Inflammatory macrophage (primary cell): Measurements from ENCODE around the gene SLC29A2.
"Not testable (repeated sequence)": the region's sequence is repeated elsewhere in the genome, so short reads cannot be mapped to it uniquely, and the experiment has no call there.

ENCODE experiments used
- DNase-seq, 2 donors: peaks; one replicate each; pipeline ENCODE4 v3.0.0-alpha.2; 2020 to 2022
- total RNA-seq, 18 experiments: gene quantifications; one replicate each; lab custom pipeline; 2026; ENCODE audit warnings: mixed read lengths in 6 of 18, inconsistent platforms in 2 of 18; lab: John Stamatoyannopoulos, UW

SLC29A2 gene
- 0.12 to 4.9 (median 1.1) reads per million in 18 experiments for total RNA-seq

- DNase-seq: no peak
Observed at GRCh38 chr11:66371627-66372415, at the start of gene SLC29A2. TSS of gene SLC29A2 (minus strand) at chr11:66371760. CDS start at chr11:66371591, 169 bp downstream.

GRCh38 chr11:66420671-66421476, 49.3 kb upstream of the SLC29A2 start, which contains the start of gene NPAS4:
TSS of gene NPAS4 (plus strand) at chr11:66421035. CDS start at chr11:66421180, 145 bp downstream.
- no peak for DNase-seq

- no peak for DNase-seq
Observed at GRCh38 chr11:66419825-66420224, 48.3 kb upstream of the SLC29A2 start.

- no peak for DNase-seq
Observed at GRCh38 chr11:66418986-66419308, 47.4 kb upstream of the SLC29A2 start.

- DNase-seq: peak; percentile 80 to 94
Observed at GRCh38 chr11:66418168-66418985, 46.8 kb upstream of the SLC29A2 start.

GRCh38 chr11:66417000-66417399, 45.4 kb upstream of the SLC29A2 start:
- DNase-seq: no peak

GRCh38 chr11:66415423-66415822, 43.9 kb upstream of the SLC29A2 start:
- DNase-seq: peak; percentile 9 to 26

- DNase-seq: no peak
Observed at GRCh38 chr11:66414120-66414934, 42.8 kb upstream of the SLC29A2 start.

- no peak for DNase-seq
Observed at GRCh38 chr11:66413167-66413566, 41.6 kb upstream of the SLC29A2 start.

- no peak for DNase-seq
Observed at GRCh38 chr11:66412110-66412509, 40.5 kb upstream of the SLC29A2 start.

- no peak for DNase-seq
Observed at GRCh38 chr11:66411323-66411722, 39.8 kb upstream of the SLC29A2 start.

- DNase-seq: no peak
Observed at GRCh38 chr11:66410191-66410590, 38.6 kb upstream of the SLC29A2 start.

GRCh38 chr11:66409226-66409625, 37.7 kb upstream of the SLC29A2 start:
- no peak for DNase-seq

- peak; percentile 86 to 87 for DNase-seq
Observed at GRCh38 chr11:66408488-66409214, 37.1 kb upstream of the SLC29A2 start.

GRCh38 chr11:66407651-66408050, 36.1 kb upstream of the SLC29A2 start:
- DNase-seq: no peak

GRCh38 chr11:66393954-66394353, 22.4 kb upstream of the SLC29A2 start:
- no peak for DNase-seq

GRCh38 chr11:66391322-66391721, 19.8 kb upstream of the SLC29A2 start:
- DNase-seq: no peak

GRCh38 chr11:66388780-66389386, 17.3 kb upstream of the SLC29A2 start:
- DNase-seq: peak; percentile 71 to 78

GRCh38 chr11:66386171-66387069, 14.9 kb upstream of the SLC29A2 start:
- DNase-seq: peak; percentile 91 to 93

GRCh38 chr11:66384316-66384715, 12.8 kb upstream of the SLC29A2 start:
- not testable (repeated sequence) for DNase-seq
